GM18498 (cell line): ENCODE data around the gene GOLGA6L10.
"Not testable (repeated sequence)": the region's sequence is repeated elsewhere in the genome, so short reads cannot be mapped to it uniquely, and the experiment has no call there.

ENCODE experiments used
- ATAC-seq: cut with Tn5 transposase; IDR thresholded peaks from one replicate; pipeline ENCODE4 v1.9.1; 2021; ENCODE audit warnings: mild to moderate bottlenecking, moderate library complexity; ENCODE audit not compliant: unreplicated experiment

The GOLGA6L10 gene

DNA sequence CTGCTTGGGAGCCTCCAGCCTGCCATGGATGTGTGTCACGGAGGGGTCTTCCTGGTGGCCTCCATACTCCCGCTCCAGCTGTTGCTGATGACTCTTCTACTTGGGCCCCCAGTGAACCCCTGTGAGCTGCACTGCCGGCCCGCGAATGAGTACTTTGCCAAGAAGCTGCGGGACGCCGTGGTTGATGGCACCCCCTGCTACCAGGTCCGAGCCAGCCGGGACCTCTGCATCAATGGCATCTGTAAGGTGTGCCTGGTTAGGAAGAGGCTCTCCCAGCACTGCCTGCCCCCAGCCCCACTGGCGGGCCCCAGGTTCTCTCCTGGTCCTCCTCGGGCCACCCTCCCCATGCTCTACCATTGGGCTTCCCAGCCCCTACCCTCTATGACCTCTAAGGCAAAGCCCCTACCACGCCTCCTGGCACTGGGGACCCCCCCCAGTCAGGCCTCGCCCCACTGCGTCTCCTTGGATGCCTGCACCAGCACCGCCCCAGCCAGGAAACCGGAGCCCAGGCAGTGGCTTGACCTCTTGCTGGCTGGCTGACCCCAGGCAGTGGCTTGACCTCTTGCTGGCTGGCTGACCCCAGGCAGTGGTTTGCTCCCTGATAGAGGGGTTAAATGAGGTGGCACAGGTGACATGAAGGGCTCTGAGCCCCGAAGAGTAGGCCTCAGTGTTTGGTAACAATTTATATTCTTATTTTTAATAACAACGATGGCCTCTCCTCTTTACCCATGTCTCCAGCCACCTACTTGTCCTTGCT is 29.6 kb downstream of the GOLGA6L10 start:
- not testable (repeated sequence) for ATAC-seq

DNA sequence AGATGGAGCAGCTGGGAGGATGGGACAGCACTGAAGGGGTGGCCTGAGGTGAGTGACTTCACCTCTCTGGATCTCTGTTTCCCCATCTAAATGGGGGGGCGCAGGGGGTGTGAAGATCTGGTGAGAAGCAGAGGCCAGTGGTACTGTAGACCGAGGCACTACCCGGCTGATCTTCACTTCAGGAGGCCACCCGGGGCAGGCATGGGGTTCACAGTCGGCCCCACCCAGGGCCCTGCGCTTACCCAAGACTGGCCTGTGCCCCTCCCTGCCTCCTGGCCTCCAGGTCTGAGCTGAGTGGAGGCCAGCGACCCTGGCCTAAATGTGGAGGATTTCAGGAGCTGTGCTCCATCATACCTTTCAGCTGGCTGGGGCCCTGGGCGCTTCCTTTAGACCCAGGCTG is 31.0 kb downstream of the GOLGA6L10 start:
- not testable (repeated sequence) for ATAC-seq

DNA sequence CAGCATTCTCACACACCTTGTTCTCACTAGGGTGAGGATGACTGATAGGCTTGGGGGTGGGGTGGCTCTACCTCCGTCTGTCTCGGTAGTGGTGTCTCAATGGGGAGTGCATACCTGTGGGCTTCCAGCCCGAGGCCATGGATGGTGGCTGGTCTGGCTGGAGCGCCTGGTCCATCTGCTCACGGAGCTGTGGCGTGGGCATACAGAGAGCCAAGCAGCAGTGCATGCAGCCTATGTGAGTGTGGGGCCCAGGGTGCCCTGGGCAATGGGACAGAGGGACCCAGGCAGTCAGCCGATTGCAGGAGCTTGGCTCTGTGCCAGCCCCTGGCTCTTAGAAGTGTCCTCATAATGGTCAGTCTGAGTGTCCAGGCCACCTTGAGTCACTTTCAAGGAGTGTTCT is 31.8 kb downstream of the GOLGA6L10 start:
- ATAC-seq: not testable (repeated sequence)

DNA sequence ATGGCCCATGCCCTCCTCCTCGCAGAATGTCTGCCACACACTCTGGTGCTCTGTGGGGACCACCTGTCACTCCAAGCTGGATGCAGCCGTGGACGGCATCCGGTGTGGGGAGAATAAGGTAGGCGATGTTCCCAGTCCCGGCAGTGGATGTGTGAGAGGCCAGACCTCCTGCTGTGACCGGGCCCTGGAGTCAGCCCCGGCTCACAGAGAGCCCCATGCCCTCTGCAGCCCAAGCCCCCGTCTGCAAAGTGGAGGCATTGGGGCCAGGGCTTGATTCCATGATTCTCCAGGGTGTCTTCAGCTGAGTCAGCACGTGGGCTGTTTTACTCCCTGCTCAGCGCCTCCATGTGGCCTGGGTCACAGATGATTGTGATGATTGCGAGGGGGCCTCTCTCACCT is 32.2 kb downstream of the GOLGA6L10 start:
- ATAC-seq: no peak

DNA sequence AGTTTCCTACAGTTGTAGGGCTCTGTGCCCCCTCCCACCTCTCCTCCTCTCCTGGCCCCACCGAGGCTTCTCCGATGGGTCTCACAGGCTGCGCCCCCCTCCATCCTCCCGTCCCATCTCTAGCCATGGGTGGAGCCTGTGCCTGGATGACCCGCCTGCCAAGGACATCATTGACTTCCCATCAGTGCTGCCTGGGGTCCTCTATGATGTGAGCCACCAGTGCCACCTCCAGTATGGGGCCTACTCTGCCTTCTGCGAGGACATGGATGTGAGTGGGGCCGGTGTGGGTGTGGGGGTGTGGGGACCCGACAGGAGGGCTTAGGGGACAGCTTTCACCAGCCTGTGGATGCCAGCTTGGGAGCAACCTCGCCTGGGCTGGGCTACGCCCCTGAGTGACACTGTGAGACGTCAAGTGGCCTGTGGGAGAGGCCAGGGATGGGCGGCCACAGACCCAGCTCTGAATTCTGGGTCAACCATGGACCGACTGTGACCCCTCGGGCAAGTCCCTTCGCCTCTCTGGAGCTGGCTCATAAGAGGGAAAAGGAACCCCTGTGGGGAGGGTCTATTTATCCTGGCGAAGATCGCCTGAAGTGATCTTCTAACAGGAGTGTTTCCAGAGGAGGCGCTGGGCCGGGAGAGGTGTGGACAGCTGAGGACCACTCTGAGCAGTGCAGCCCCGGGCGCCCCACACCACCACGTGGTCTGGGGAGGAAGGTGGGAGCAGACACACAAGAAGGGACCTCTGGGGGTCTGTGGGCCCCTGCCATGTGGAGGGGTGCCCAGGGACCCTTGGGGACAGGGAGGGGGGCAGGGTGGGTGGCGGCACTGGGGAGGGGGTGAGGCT is 32.8 kb downstream of the GOLGA6L10 start:
- ATAC-seq: not testable (repeated sequence)

DNA sequence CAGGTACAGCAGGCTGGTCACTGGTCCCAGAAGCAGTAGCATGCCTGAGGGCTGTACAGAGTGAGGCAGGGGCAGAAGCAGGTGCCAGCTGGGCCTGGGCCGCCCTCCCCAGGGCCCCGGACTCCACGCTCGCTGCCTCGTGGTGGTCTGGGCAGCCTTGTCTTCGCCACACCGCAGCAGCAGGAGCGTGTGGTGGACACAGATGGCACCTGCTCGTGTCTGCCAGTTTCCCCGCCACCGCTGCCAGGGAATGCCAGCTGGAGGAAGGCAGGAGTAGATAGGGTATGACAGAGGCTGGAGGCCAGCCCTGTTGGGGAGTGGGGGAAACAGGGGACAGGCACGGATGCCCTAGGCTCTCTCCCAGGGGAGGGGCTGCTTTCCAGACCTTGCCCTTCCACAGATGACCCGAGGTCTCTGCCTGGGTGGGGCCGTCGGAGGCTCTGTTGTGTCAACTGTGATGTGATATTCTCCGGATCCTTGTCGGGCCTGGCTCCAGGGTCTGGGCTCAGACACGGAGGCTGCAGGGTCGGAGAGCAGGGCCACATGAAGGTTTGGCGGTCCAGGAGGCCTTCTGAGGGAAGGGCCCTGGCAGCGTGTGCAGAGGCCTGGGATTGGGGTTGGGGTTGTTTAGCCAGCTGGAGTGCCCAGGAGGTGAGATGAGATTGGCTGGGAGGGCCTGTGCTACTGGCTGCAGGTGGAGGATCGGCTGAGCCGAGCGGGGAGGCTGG is 33.6 kb downstream of the GOLGA6L10 start:
- ATAC-seq: no peak

DNA sequence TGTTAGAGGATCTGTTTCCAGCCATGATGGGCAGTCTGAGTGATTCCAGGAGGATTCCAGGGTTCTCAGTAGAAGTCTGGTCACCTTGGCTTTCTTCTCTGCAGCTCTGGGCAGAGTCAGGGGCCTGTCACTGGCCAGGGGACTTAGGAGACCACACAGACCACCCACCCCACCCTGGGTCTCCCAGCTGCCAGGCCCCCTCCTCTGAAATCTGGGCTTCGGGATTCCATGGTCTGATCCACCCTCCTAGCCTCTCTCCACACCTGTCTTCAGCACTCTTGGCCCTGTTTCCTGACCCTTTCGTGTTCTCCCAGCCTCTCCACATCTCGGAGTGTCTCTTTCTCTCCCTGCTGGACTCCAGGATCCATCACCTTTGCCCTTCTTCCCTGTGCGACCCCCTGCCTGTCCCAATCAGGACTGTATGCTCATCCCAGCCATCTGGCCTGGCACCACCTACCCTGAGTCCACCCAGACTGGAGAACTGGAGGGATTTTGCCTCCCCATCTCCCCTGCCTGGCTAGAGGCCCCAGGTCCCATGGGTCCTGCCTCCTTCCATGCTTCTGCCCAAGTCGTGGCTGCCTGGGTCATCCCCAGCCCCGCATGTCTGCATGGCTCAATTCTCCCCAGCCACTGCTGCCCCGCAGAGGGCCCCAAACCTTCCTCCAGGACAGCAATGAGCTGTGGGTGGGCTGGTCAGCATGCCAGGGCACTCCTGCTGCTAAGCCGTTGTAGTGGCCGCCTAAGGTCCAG is 34.3 kb downstream of the GOLGA6L10 start:
- no peak for ATAC-seq

DNA sequence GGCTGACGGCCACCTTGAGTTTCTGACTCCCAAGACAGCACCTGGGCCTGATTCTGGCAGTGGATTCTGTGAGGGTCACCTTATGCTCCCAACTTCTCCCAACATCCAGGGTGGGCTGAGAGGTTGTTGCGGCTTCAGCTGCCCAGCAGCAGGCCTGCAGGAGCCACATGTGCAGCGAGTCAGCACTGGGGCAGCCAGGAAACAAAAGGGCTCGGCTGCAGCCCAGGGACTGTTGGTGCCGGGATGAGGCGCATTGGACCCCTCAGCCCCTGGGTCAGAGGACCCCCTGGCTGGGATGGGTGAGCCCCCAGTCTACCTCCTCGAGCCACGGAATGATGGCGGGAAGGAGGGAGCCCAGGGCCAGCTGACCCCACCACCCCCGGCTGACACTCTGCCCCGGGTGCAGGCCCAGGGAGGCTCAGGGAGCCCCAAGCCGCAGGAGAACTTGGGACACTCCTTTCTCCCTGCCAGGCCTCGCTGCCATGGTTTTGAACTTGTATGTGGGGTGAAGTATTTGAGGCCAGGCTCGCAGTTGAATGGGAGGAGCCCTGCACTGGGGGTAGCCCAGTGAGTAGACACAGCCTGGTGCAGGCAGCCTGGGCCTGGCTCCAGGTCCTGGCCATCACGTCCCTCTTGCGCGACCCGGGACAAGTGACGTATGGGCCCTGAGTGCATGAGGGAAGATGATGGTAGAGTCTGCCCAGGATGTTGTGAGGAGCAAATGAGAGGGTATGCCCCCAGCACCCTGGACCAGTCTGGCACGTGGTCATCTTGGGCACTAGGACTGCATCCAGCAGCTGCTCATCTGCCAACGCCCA is 35.1 kb downstream of the GOLGA6L10 start:
- not testable (repeated sequence) for ATAC-seq

DNA sequence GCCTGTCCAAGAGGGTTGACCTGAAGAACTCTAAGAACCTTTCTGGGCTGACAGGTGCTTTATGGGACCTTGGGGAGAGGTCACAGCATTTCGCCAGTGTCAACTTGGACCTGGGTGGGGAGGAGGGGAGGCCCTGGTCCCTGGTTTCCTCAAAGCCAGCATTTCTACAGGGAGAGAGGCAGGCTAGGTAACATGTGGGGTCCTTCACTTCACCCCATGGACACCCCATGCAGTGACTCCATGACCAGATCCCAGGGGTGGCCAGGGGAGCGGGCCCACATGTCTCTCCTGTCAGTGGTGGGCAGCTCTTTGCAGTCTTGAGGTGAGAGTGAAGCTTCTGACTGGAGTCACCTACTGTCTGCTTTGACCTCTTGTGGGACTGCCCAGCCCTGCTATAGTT is 35.8 kb downstream of the GOLGA6L10 start:
- no peak for ATAC-seq

DNA sequence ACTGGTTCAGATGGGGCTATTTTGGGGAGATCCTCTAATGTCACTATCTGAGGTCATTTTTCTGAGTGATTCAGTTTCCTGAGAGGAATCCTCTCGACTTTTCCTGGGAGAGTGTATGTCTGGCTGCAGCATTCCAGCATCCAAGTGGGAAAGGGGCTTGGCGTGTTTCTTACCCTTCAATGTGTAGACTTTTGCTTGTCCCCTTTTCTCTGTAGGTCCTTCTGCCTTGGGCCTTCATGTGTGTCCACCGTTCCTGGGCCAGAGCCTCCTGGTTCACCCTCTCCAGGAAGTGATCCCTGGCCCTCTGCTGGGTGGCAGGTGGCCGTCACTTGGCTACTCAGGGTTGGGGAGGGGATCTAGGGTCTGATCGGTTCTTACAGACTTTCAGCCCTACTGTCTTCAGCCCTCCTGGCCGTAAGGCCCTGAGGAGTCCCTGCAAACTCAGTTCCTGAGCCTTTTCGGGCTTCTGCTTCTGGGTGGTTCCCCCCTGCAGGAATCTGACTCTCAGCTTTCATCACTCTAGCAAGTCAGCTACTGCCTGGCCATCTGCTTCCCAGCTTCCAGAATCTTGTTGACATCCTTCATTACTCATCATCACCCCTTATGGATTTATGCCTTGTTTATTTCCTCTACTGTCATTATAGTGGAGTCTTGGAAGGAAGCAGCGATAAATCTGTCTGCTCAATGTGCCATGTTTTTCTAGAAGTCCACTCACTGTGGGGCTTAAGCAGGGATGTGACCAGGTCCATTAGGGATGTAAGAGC is 36.5 kb downstream of the GOLGA6L10 start:
- ATAC-seq: no peak

DNA sequence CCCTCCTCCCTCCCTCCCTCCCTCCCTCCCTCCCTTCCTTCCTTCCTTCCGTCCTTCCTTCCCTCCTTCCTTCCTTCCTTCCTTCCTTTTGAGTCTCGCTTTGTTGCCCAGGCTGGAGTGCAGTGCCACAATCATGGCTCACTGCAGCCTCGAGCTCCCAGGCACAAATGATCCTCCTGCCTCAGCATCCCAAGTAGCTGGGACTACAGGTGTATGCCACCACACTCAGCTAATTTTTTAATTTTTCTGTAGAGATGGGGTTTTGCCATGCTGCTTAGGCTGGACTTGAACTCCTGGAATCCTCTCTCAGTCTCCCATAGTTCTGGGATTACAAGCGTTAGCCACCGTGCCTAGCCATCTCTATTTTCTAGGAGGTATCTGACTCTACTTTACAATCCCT is 38.0 kb downstream of the GOLGA6L10 start:
- ATAC-seq: not testable (repeated sequence)

DNA sequence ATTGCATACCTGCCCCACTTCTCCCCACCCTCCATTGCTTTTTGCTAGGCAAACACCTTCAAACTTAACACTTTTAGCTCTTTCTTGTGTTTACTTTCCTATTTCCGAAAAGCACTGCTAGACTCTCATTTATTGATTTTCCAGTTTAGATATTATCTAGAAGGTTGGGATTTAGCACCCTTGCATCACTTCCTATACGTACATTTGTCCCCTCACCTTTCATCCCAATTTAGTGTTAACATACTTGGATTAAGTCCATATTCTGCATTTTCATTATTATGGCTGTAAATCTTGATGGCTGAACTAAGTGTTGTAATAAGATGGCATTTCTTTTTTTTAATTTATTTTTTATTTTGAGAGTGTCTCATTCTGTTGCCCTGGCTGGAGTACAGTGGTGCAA is 39.5 kb downstream of the GOLGA6L10 start:
- no peak for ATAC-seq

DNA sequence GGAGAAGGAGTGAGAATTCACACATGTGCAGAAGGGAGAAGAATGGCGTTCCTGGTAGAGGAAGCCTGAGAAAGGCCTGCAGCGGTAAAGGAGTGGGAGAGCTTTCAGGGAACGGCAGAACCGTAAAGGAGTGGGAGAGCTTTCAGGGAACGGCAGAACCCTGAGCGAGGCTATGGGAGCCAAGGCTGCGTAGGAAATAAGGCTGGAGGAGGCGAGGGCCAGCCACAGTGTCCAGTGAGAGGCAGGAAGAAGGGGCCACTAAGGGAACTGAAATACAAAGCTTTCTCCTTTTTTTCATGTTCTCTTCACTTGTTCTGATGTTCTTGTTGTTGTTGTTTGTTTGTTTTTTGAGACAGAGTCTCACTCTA is 41.6 kb downstream of the GOLGA6L10 start:
- ATAC-seq: no peak

DNA sequence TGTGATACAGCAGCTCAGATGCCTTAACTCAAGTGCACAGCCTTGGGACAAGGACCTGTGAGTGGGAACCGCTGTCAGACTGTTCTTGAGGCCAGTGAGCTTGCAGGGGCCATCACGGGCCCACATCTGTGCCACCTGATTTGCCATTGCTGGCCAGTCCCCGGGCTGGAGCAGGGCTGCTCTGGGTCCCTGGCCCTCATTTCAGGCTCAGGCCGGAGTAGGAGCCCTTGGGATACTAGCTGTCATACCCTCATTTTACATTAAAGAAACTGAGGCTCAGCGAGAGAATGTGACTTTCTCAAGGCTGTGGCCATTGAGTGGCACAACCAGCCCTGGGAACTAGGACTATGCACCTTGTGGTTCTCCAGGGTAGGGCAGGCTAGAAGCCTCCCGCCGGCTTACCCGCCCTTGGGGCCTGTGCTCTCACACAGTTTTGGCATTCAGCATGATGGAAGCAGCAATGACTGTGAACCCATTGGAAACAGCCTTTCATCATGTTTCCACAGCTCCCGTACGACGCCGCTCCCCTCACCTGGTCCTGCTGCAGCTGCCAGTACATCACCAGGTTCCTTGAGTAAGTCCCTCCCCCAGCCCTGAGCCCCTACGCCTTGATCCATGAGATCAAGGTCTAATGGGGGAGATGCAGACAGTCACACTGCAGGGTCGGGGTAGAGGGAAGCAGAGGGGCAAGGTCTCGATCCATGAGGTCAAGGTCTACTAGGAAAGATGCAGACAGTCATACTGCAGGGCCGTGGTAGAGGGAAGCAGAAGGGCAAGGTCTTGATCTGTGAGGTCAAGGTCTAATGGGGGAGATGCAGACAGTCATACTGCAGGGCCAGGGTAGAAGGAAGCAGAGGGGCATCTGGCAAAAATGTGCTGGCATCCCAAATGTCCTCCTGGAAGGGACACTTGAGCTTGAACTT is 42.2 kb downstream of the GOLGA6L10 start:
- ATAC-seq: no peak

DNA sequence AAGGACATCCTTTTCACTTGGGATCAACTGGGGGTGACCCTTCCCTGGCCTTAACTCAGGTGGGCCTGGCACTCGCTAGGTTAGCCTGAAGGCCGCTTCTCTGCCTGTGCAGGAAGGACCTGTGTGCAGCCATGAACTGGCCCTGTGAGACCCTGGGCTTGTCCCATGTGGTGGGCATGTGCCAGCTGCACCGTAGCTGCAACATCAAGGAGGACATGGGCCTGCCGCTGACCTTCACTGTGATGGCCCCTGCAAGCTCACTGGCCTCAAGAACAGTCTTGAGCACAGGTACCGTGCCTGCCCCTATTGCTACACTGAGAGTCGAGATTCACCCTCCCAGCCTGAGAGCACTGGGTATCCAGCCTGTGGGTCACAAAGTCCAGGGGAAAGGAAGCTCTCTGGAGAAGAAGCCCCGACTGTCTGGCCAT is 43.6 kb downstream of the GOLGA6L10 start:
- ATAC-seq: no peak

DNA sequence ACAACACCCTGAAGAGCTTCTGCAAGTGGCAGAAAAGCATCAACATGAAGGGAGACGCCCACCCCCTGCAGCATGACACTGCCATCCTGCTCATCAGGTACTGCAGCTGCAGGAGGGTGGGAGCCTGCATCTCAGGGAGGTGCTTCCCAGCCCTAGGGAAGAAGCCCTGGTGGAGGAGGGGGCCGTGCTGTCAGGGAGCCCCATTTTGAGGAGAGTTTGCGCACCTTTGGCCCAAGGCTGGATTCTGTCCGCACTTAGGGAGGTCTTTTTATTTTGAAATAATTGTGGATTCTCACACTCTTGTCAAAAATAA is 44.5 kb downstream of the GOLGA6L10 start:
- ATAC-seq: no peak

DNA sequence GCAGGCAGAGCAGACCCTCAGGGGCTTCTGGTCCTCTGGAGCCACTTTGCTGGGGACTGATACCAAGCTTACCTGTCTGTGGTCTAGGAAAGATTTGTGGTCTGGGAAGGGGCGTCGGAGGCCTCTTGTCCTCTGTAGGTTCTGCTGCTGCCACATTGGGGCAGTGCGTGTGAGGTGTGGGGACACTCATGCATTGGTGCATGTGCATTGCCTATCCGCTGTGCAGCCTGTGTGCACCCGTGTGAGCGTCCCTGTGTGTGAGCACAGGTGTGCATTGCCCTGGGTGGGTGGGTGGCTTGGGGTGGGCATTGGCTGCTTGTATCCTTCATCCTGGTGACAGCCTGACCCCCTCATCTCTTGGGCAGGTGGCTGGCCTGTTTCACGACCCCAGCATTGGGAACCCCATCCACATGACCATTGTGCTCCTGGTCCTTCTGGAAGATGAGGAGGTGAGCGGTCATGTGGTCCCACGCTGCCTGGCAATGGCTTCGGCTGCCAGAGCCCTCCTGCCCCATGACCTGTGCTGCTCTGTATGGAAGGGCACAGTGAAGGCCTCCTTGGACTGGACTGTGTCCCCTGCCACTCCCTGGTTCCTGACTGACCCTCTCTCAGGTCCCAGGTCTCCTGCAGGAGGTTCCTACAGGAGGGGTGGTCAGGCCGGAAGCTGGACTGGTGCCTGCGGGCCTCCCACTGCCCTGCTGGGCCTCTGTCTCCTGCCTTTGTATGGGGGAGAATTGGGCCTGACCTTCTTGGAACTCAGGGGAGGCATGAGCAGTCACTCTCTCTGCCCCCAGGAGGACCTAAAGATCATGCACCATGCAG is 45.1 kb downstream of the GOLGA6L10 start:
- ATAC-seq: no peak
